ENCODE measurements around the gene BCS1L. TPM values are rescaled to one million over a fixed set of nuclear protein-coding genes. Genes with fewer than 3 reads are reported as not detected.

BCS1L gene
- total RNA-seq, 1 experiment from 2014 or later = 39.1 TPM

DNA sequence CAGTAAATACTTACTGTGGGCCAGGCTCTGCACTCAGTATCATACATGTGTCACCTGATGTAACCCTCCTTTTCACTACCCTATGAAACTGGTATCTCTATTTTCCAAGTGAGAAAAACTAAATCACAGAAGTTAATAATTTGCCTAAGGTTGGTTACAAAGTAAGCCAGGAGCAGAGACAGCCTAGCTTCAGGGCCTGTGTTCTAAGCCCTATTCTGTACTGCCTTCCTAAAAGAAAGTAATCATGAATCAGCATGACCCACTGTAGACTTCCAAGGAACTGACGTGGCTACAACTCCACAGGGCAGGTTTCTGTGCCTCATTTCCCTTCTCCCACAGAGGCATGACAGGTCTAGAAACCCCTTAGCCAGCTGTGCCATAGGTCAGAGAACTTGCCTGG lies 14.4 kb upstream of the BCS1L start:
- Histone ChIP-seq H3K9ac (ENCODE audit: extremely low read depth, insufficient read length, low read length) (no peak overlapping the region), H3T11ph (ENCODE audit: low read length) (no peak overlapping the region), H3K18ac (ENCODE audit: insufficient read length, low read depth, low read length) (no peak overlapping the region), H3K9me3 (ENCODE audit: control insufficient read depth, low read depth, low read length) (no peaks in the 10 kb centered on the region), H2BK15ac (ENCODE audit: low read depth, low read length) (no peak overlapping the region), H3K14ac (ENCODE audit: insufficient read depth, low read length) (no peak overlapping the region), H2BK5ac (ENCODE audit: insufficient read length, low read length) (no peak overlapping the region), H3K56ac (ENCODE audit: insufficient read length, low read depth, low read length) (no peak overlapping the region), H2BK20ac (ENCODE audit: low read depth, low read length, poor library complexity, severe bottlenecking) (no peak overlapping the region), H3K27ac (ENCODE audit: insufficient read length, low read depth, low read length) (no peak overlapping the region), H3K79me1 (ENCODE audit: insufficient read depth, low read depth, low read length, poor library complexity, severe bottlenecking) (no peaks in the 10 kb centered on the region), H3K4me2 (ENCODE audit: insufficient read depth, insufficient read length, low read length) (no peak overlapping the region), H3K27me3 (ENCODE audit: insufficient read depth, low read length) (no peaks in the 10 kb centered on the region), H4K5ac (ENCODE audit: insufficient read length, low read depth, low read length) (no peak overlapping the region), H3K4ac (ENCODE audit: low read depth, low read length) (no peak overlapping the region), H3K23ac (ENCODE audit: insufficient read length, low read depth, low read length) (no peak overlapping the region), H4K91ac (ENCODE audit: insufficient read length, low read depth, low read length) (no peak overlapping the region), H2AFZ (ENCODE audit: low read length) (no peak overlapping the region), H3K4me1 (ENCODE audit: insufficient read depth, low read length) (no peaks in the 10 kb centered on the region), H3K79me2 (ENCODE audit: insufficient read depth, low read length) (no peaks in the 10 kb centered on the region), H2BK12ac (ENCODE audit: insufficient read length, low read depth, low read length) (no peak overlapping the region), H2BK120ac (ENCODE audit: low read depth, low read length, poor library complexity, severe bottlenecking) (no peak overlapping the region), H2AK5ac (ENCODE audit: insufficient read length, low read length) (no peak overlapping the region), H3K23me2 (ENCODE audit: insufficient read length, low read depth, low read length, poor library complexity, severe bottlenecking) (no peaks in the 10 kb centered on the region), H4K8ac (replicated peaks; ENCODE audit: insufficient read length, low read depth, low read length) (no peak overlapping the region), H4K20me1 (ENCODE audit: control insufficient read depth, insufficient read depth, insufficient read length) (no peaks in the 10 kb centered on the region)
- H3K27ac Mint-ChIP-seq = no peak overlapping the region
- TF ChIP-seq CTCF (conservative IDR thresholded peaks at IDR 0.05) = no peak
- no CpG with 5 or more reads among the region's 1 CpG for WGBS (ENCODE audit: extremely low coverage, insufficient read length, low lambda C conversion rate)
- H3K27me3 Mint-ChIP-seq (ENCODE audit: low read depth) = no peaks in the 10 kb centered on the region
- no peak overlapping the region for H3K4me3 Mint-ChIP-seq
- DNase-seq = no peak
- peaks cover 40 to 80% (median 79%) of the 10 kb centered on the region in 3 experiments; a peak in 6 of 7 replicates for H3K36me3 Mint-ChIP-seq (ENCODE audit: insufficient read depth in 1 of 3, low read depth in 3 of 3)
- no peaks in the 10 kb centered on the region for H3K9me3 Mint-ChIP-seq
- H3K4me1 Mint-ChIP-seq = no peaks in the 10 kb centered on the region
